PFSK-1 (cell line): ENCODE measurements around the gene GGT6.

Experiments used
- SIN3A ChIP-seq: IDR thresholded peaks from 2 replicates; pipeline ENCODE4 v1.6.1; 2012; ENCODE audit warnings: mild to moderate bottlenecking, low read length, moderate library complexity, borderline replicate concordance; ENCODE audit not compliant: insufficient read depth
- TAF1 ChIP-seq: IDR thresholded peaks from 2 replicates; pipeline ENCODE4 v1.6.1; 2012; ENCODE audit warnings: low read length, control low read depth, borderline replicate concordance; ENCODE audit not compliant: insufficient read depth

- TF ChIP-seq TAF1 = no peak
- TF ChIP-seq SIN3A = no peak
Observed at GRCh38 chr17:4577386-4577993, 17.1 kb upstream of the GGT6 start.
